HuH-7 (cell line): ENCODE data around the gene COP1.
A peak's percentile ranks its signal among the peaks of the same experiment; 100 is the strongest.
"Not testable (repeated sequence)": the region's sequence is repeated elsewhere in the genome, so short reads cannot be mapped to it uniquely, and the experiment has no call there.

ENCODE experiments used
- DNase-seq: peaks from one replicate; pipeline ENCODE4 v3.0.0; 2011; ENCODE audit warnings: low spot score

The COP1 gene

GRCh38 chr1:176206961-176207902 lies at the start of gene COP1:
Gene COP1, minus strand, starts transcription at chr1:176207286. Its CDS starts 308 bp downstream, at chr1:176206978.
- DNase-seq, result peak; percentile 87

- no peak for DNase-seq
Measured at GRCh38 chr1:176252191-176252590, 45.1 kb upstream of the COP1 start.

- no peak for DNase-seq
Measured at GRCh38 chr1:176244851-176245250, 37.8 kb upstream of the COP1 start.

GRCh38 chr1:176243746-176244145 lies 36.7 kb upstream of the COP1 start:
- DNase-seq, result no peak

GRCh38 chr1:176241385-176242015 lies 34.4 kb upstream of the COP1 start:
- DNase-seq, result no peak

- DNase-seq, result not testable (repeated sequence)
Measured at GRCh38 chr1:176233657-176234056, 26.6 kb upstream of the COP1 start.

- DNase-seq, result no peak
Measured at GRCh38 chr1:176227579-176227978, 20.5 kb upstream of the COP1 start.

GRCh38 chr1:176225911-176226310 lies 18.8 kb upstream of the COP1 start:
- no peak for DNase-seq

- no peak for DNase-seq
Measured at GRCh38 chr1:176225479-176225875, 18.4 kb upstream of the COP1 start.

- no peak for DNase-seq
Measured at GRCh38 chr1:176222196-176222595, 15.1 kb upstream of the COP1 start.

- no peak for DNase-seq
Measured at GRCh38 chr1:176220100-176220689, 13.1 kb upstream of the COP1 start.

GRCh38 chr1:176217461-176218099 lies 10.5 kb upstream of the COP1 start:
- DNase-seq, result no peak

- DNase-seq, result no peak
Measured at GRCh38 chr1:176216031-176216430, 8.9 kb upstream of the COP1 start.

- no peak for DNase-seq
Measured at GRCh38 chr1:176211396-176212165, 4.5 kb upstream of the COP1 start.

GRCh38 chr1:176208034-176208433 lies 948 bp upstream of the COP1 start:
- no peak for DNase-seq

- peak; percentile 45 for DNase-seq
Measured at GRCh38 chr1:176206006-176206960, 803 bp downstream of the COP1 start.

- peak; percentile 2 for DNase-seq
Measured at GRCh38 chr1:176205332-176205914, 1.7 kb downstream of the COP1 start.

- DNase-seq, result not testable (repeated sequence)
Measured at GRCh38 chr1:176204655-176205054, 2.4 kb downstream of the COP1 start.

GRCh38 chr1:176203735-176204134 lies 3.4 kb downstream of the COP1 start:
- no peak for DNase-seq

GRCh38 chr1:176201568-176201967 lies 5.5 kb downstream of the COP1 start:
- no peak for DNase-seq
